K562 (cell line): ENCODE results near the gene SLC16A10. TPM values are rescaled to one million over a fixed set of nuclear protein-coding genes. Genes with fewer than 3 reads are reported as not detected.

Experiments
- BRF1 ChIP-seq: IDR thresholded peaks from 3 replicates; pipeline ENCODE4 v1.6.1; 2011; ENCODE audit warnings: borderline replicate concordance, mild to moderate bottlenecking; ENCODE audit not compliant: insufficient read length; ENCODE audit errors: extremely low read depth
- BRF2 ChIP-seq: IDR thresholded peaks from 3 replicates; pipeline ENCODE4 v1.6.1; 2011; ENCODE audit warnings: borderline replicate concordance, mild to moderate bottlenecking; ENCODE audit not compliant: insufficient read length, insufficient read depth
- CBFA2T2 ChIP-seq: fragments of 450-650 bp; conservative IDR thresholded peaks from 2 replicates; pipeline ENCODE4 v1.6.1; 2017; ENCODE audit warnings: mild to moderate bottlenecking
- CBFB ChIP-seq: sonication (generic); formaldehyde crosslinking; IDR thresholded peaks from 2 replicates; pipeline ENCODE4 v1.4.0; 2020; ENCODE audit warnings: mild to moderate bottlenecking, missing genetic modification reagents
- HMGXB4 ChIP-seq: sonication (generic); formaldehyde crosslinking; IDR thresholded peaks from 2 replicates; pipeline ENCODE4 v1.8.1; 2023; ENCODE audit warnings: mild to moderate bottlenecking, missing genetic modification reagents
- MEF2D ChIP-seq: conservative IDR thresholded peaks from 2 replicates; pipeline ENCODE4 v1.6.1; 2016; ENCODE audit warnings: low read depth, missing genetic modification characterization, missing compliant biosample characterization
- NCOA6 ChIP-seq: fragments of 450-650 bp; IDR thresholded peaks from 2 replicates; pipeline ENCODE4 v1.6.1; 2017; ENCODE audit warnings: mild to moderate bottlenecking
- NFIC ChIP-seq: fragments of 450-650 bp; IDR thresholded peaks from 2 replicates; pipeline ENCODE4 v1.6.1; 2017; ENCODE audit warnings: mild to moderate bottlenecking, inconsistent platforms
- PHB2 ChIP-seq: fragments of 450-650 bp; IDR thresholded peaks from 2 replicates; pipeline ENCODE4 v1.6.1; 2017; ENCODE audit warnings: low read depth
- PYGO2 ChIP-seq: fragments of 450-650 bp; IDR thresholded peaks from 2 replicates; pipeline ENCODE4 v1.6.1; 2016; ENCODE audit warnings: mild to moderate bottlenecking, missing genetic modification characterization, moderate library complexity, missing compliant biosample characterization
- SNIP1 ChIP-seq: fragments of 450-650 bp; IDR thresholded peaks from 2 replicates; pipeline ENCODE4 v1.7.1; 2017; ENCODE audit warnings: low read depth, mild to moderate bottlenecking
- TBP ChIP-seq: optimal IDR thresholded peaks from 2 replicates; pipeline ENCODE3; 2011; ENCODE audit warnings: low read depth, low read length, improper control_type of control experiment
- THRB ChIP-seq: fragments of 450-650 bp; formaldehyde crosslinking; conservative IDR thresholded peaks from 2 replicates; pipeline ENCODE4 v1.4.0; 2022; ENCODE audit warnings: mild to moderate bottlenecking, missing genetic modification characterization
- ZNF212 ChIP-seq: fragments of 450-650 bp; formaldehyde crosslinking; IDR thresholded peaks from 2 replicates; pipeline ENCODE4 v1.4.0; 2020; ENCODE audit warnings: mild to moderate bottlenecking
- ZNF224 ChIP-seq: sonication (generic); formaldehyde crosslinking; IDR thresholded peaks from 2 replicates; pipeline ENCODE4 v1.8.0; 2022; ENCODE audit warnings: mild to moderate bottlenecking, missing genetic modification reagents
- ZNF253 ChIP-seq: fragments of 250-450 bp; sonication (Bioruptor Pico); conservative IDR thresholded peaks from 2 replicates; pipeline ENCODE4 v1.6.1; 2021; ENCODE audit warnings: mild to moderate bottlenecking
- ZNF395 ChIP-seq: fragments of 200-800 bp; sonication (Bioruptor generic); IDR thresholded peaks from 2 replicates; pipeline ENCODE4 v1.6.1; 2017; ENCODE audit warnings: missing genetic modification characterization, missing compliant biosample characterization
- ZNF41 ChIP-seq: fragments of 250-450 bp; sonication (Bioruptor Pico); conservative IDR thresholded peaks from 2 replicates; pipeline ENCODE4 v1.4.0; 2020; ENCODE audit warnings: mild to moderate bottlenecking
- polyA plus RNA-seq, 8 experiments: library from polyadenylated mRNA; depleted of rRNA in 4 of 8; stranded (reverse) in 5 of 8; unstranded in 3 of 8; fragments of >200 nt; fragmentation: Nextera tagmentation in 2 of 8; fragmentation: Illumina TruSeq in 1 of 8; extraction: Ambion mirVana in 2 of 8; extraction: Trizol in 1 of 8; gene quantifications; 2 replicates each; pipeline versions ENCODE4 v1.2.1 to v1.2.3, GENCODE V29; 2011 to 2014; ENCODE audit warnings: inconsistent platforms in 1 of 8, missing spikeins in 1 of 8
- total RNA-seq, 7 experiments: library from RNA; depleted of rRNA in 6 of 7; stranded (reverse); fragments of >200 nt in 6 of 7; fragmentation: Illumina TruSeq in 2 of 7; extraction: Trizol in 2 of 7; gene quantifications; 2 replicates each; pipeline versions ENCODE4 v1.2.1 to v1.2.3, GENCODE V29; 2011 to 2021; ENCODE audit warnings: low replicate concordance in 1 of 7
- TF ChIP-seq, protein P1 (sequence below), 3 experiments: fragments of 200-800 bp in 1 of 3; fragments of 250-450 bp in 1 of 3; fragments of 450-650 bp in 1 of 3; sonication (Bioruptor Pico) in 1 of 3; sonication (Bioruptor generic) in 1 of 3; formaldehyde crosslinking in 1 of 3; IDR thresholded peaks; 2 replicates each; pipeline versions ENCODE4 v1.6.1 to v1.8.0; 2016 to 2022; ENCODE audit warnings: mild to moderate bottlenecking in 2 of 3, missing genetic modification characterization in 2 of 3, missing compliant biosample characterization in 1 of 3, moderate library complexity in 1 of 3

The SLC16A10 gene
- total and polyA plus RNA-seq, 9 of the 15 experiments (the other 6 are each of a cell fraction or from before 2014, with no cell fraction given), result 0.02 to 0.54 (median 0.24) TPM; not detected in 4

DNA sequence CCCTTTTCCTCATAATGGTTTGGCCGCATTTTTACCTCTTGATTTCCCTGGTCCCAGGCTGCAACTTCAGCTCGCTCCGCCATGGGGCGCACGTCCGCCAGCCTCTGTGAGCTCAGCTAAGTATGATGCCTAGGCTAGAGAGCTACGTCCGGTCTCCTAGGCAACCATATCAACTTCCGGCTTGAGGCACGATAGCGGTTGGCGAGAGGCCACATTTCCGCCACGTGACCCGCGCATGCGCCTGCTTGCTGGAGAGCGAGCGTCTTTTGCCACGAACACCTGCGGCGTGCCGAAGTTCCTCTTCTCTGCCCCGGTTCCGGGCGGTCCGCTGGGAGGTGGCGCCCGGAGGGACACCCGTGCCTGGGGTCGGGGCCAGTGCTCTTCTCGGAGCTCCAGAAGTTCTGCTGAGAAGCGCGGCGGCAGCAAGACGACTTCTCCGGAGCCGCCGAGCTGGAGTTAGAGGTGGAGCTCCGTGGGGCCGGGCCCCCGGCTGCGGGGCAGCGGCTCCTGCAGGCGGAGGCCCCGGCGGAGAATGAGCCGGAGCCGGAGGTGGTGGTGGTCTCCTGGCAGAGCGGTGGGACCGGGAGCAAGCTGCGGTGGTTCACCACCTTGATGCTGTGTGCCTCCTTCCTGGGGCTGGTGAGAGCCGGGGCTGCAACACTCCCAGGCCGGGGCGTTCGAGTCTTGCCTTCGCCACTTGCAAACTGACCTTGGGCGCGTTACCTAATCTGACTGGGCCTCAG is 172.0 kb downstream of the SLC16A10 start (continued):
- TF ChIP-seq ZNF395 (peak; percentile 62; the same call in 1 of the 2 replicates), CBFA2T2 (peak; percentile 83), SNIP1 (no peak), MEF2D (peak; percentile 34; the same call in 1 of the 2 replicates), ZNF224 (CRISPR knock-in tag) (peak; percentile 84; the same call in 1 of the 2 replicates), HMGXB4 (peak; percentile 75), BRF2 (no peak), ZNF41 (CRISPR knock-in tag) (no peak), BRF1 (no peak), TBP (peak; percentile 77), NFIC (peak; percentile 97), ZNF212 (CRISPR knock-in tag) (no peak), THRB (no peak), CBFB (CRISPR knock-in tag) (no peak; the same call in 1 of the 2 replicates), ZNF253 (CRISPR knock-in tag) (no peak), NCOA6 (no peak), PYGO2 (tag) (no peak), PHB2 (no peak)
- TF ChIP-seq, protein P1, sequence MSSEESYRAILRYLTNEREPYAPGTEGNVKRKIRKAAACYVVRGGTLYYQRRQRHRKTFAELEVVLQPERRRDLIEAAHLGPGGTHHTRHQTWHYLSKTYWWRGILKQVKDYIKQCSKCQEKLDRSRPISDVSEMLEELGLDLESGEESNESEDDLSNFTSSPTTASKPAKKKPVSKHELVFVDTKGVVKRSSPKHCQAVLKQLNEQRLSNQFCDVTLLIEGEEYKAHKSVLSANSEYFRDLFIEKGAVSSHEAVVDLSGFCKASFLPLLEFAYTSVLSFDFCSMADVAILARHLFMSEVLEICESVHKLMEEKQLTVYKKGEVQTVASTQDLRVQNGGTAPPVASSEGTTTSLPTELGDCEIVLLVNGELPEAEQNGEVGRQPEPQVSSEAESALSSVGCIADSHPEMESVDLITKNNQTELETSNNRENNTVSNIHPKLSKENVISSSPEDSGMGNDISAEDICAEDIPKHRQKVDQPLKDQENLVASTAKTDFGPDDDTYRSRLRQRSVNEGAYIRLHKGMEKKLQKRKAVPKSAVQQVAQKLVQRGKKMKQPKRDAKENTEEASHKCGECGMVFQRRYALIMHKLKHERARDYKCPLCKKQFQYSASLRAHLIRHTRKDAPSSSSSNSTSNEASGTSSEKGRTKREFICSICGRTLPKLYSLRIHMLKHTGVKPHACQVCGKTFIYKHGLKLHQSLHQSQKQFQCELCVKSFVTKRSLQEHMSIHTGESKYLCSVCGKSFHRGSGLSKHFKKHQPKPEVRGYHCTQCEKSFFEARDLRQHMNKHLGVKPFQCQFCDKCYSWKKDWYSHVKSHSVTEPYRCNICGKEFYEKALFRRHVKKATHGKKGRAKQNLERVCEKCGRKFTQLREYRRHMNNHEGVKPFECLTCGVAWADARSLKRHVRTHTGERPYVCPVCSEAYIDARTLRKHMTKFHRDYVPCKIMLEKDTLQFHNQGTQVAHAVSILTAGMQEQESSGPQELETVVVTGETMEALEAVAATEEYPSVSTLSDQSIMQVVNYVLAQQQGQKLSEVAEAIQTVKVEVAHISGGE (CRISPR knock-in tag; IDR thresholded peaks at IDR 0.05), result peak; percentile 77 to 94 (median 79); a peak in 5 of 6 replicates
